ENCODE measurements around the gene LMAN1L.

LMAN1L gene

DNA sequence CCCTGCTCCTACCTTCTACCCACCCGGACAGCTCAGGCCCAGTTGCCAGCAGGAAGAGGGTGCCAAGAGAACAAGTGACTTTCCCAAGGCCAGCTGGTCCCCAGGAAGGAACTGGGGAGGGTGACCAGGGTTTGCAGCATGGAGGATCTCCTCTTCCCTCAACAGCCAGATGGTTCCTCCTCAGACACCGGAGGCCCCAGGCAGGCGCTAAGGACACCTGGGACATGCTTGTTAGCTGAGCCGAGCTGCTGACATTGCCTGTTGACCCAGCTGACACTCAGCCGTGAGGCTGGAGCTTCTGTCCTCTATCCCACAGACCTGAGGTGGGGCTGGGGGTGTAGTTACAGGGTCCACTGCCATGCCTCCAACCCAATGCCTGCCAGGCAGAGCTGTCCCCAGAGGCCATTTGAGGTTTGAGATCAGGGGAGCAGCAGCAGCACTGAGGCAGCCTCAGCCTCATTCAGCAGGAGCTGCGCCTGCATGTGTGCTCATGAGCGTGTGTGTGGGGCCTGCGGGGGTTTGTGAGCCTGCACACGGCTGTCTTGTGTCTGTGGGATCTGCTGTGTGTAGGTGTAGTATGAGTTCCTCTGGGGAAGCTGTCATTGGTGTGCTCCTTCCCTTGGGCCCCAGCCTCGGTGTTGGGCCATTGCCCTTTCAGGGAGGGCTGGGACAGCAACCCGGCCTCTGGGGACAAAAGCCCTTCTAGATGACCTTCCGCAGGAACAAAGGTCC, 20.9 kb downstream of the LMAN1L start:
- TF ChIP-seq, protein P1, sequence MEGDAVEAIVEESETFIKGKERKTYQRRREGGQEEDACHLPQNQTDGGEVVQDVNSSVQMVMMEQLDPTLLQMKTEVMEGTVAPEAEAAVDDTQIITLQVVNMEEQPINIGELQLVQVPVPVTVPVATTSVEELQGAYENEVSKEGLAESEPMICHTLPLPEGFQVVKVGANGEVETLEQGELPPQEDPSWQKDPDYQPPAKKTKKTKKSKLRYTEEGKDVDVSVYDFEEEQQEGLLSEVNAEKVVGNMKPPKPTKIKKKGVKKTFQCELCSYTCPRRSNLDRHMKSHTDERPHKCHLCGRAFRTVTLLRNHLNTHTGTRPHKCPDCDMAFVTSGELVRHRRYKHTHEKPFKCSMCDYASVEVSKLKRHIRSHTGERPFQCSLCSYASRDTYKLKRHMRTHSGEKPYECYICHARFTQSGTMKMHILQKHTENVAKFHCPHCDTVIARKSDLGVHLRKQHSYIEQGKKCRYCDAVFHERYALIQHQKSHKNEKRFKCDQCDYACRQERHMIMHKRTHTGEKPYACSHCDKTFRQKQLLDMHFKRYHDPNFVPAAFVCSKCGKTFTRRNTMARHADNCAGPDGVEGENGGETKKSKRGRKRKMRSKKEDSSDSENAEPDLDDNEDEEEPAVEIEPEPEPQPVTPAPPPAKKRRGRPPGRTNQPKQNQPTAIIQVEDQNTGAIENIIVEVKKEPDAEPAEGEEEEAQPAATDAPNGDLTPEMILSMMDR (IDR thresholded peaks at IDR 0.05): no peak

DNA sequence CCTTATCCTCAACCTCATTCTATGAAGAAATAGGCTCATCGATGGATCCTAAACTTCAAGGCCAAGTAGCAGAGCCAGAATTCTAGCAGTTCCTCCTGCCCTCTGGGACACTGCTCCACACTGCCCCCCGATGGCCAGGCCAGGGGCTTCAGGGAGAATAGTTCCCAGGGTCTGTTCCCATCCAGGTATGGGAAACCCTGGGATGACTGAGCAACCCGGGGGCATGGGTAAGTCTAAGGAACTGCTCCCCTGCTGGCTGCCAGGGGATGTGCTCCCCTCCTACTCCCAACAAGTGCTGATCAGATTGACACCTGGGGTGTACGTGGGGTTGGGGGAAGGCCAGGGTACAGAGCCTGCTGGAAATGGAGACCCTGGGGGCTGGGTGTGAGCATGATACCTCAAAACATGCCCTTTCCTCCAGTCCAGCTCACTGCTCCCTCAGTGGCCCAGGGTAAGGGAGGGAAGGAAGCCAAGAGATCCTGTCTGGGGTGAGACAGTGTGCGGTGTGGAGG, 22.7 kb downstream of the LMAN1L start:
- TF ChIP-seq, protein P1 (IDR thresholded peaks at IDR 0.05): peak; percentile 92

DNA sequence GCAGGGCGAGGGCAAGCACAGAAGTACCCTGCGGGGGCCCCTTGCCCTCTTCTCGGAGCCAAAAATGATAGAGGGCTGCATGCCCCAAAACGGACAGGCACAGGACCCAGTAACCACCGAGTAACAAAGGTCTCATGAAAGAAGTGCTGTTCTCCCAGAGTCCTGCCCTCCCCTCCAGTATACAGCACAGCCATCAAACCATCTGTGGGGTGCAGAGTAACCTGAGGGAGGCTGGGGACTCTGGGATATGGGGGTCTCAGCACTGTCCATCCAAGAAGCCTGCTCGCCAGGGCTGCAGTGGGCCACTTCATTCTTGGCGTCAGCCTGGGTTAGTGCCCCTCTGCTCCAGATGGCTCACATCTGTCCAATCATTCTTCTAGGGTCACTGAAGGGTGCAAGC, 24.2 kb downstream of the LMAN1L start:
- TF ChIP-seq, protein P1 (IDR thresholded peaks at IDR 0.05): no peak

DNA sequence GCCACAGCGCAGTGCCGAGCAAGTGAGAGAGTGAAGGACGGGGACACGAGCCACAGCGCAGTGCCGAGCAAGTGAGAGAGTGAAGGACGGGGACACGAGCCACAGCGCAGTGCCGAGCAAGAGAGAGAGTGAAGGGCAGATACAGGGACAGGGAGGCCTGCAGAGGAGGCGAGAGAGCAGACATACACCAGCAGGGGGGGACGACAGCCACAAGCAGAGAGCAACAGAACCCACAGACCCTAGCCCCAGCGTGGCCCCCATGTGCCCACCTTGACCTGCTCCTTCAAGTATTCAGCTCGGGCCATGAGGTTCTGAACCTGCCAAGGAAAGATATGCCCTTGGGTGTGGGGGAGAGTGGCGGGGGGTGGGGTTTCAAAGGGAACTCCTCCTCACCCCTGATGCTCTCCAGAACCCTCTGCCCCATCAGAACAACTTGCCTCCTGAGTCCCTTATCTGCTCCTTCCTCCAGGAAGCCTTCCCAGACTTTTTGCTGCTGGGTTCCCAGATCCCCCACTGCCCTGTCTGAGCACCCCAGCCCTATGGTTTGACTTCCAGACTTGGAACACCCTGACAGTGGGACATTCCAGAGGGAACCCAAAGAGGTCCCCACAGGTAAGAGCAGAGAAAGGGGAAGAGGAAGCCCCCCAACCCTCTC, 25.0 kb downstream of the LMAN1L start:
- TF ChIP-seq, protein P1 (IDR thresholded peaks at IDR 0.05): no peak

DNA sequence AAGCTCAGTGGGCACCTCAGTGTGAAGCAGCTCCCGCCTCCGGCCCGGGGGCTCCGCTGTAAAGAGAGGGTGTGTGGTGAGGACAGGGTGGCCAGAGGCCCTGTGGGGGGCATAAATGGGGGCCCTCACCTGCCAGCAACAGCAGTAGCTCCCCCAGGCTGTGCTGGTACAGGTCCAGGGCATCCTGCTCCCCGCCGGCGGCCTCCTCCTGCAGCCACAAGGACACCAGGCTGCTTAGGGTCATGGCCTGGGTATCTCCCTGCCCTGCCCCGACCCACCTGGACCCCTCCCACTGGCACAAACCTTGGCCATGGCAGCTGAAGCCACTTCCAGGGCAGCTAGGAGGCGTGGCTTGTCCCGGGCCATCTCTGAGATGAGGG, 25.5 kb downstream of the LMAN1L start:
- TF ChIP-seq, protein P1 (IDR thresholded peaks at IDR 0.05): no peak

DNA sequence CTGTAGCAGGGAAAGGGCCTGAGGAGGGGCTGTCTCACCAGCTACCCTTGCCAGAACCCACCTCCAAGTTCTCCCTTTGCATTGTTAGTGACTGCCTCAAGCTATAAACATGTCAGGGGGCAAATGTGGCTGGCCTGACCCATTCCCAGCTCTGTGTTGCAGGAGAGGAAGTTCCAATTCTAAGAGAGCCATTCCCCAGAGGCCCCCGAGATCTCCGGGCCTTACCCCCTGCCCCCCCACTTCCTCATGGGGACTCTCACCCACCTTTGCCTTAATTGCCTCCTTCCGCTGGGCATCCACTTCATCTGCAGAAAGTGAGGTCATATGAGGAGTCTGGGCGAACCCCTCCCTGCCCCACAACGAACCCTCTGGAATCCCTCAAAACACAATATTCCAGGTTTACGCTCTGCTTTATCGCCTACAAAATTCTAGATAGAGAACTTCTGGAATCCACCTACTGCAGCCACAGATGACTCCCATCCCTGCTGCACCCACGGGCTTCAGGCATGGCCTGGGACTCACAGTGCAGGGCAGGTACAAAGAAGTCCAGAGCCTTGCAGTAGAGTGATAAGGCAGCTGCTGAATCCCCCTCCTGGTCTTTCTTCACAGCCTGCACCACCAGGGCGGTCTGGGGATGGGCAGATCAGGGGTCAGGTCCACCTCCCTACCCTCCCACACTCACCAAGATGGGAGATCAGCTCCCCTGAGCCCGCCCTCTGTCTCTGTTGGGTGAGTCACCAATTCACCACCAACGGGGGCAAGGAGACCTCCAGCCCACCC, 26.3 kb downstream of the LMAN1L start:
- TF ChIP-seq, protein P1 (IDR thresholded peaks at IDR 0.05): no peak

DNA sequence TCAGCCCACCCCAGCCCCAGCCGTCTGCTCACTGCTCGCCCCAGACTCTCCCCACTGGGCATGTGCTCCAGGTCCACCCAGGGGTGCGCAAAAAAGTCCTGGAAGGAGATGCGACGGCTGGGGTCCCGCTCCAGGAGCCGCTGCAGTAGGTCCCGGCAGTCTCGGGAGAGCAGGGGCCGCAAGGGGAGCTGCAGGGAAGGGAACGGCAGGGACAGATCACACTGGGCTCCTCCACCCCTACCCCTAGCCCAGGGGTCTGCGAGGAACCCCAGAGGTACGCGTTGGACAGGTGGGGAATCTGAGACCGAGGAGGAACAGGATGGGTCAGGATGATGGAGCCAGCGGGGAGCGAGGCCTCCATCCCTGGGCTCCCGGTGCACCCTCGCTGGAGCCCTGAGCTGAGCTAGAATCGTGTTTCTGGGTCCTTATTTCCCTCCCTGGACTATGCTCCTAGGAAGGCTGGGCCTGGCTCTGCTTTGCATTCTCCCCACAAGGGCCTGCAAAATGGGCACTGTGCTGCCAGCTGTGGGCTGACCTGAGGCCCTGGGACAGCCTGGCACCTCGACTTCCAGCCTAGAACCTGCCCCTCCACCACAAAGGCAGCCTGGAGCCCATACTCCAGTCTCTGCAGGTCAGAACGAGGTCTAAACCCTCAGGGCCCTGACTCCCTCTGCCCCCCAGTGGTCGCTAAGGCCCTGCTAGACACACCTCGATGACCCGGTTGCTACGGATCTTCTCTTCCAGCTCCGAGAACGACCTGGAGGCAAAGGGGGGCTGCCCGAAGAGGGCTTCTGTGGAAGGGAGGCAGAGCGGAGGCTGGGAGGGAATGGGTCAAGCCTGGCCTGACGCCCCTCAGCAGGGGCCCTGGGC, 27.1 kb downstream of the LMAN1L start:
- TF ChIP-seq, protein P1 (IDR thresholded peaks at IDR 0.05): no peak

Data from LNCAP (cell line).